SK-N-SH treated with all-trans-retinoic acid at 6 μM for 48 hours (cell line): ENCODE data around the gene RGS6.

ENCODE experiments used
- ATAC-seq: fragments of 200-7000 bp; cut with Tn5 transposase; 3 replicates; pipeline ENCODE4 v1.9.1; 2020; ENCODE audit warnings: mild to moderate bottlenecking, moderate library complexity
- BACH2 ChIP-seq: fragments of 250-450 bp; sonication (Bioruptor Pico); IDR thresholded peaks from 2 replicates; pipeline ENCODE4 v1.9.0; 2021; ENCODE audit warnings: mild to moderate bottlenecking, borderline replicate concordance
- CREB5 ChIP-seq: fragments of 250-450 bp; sonication (Bioruptor Pico); IDR thresholded peaks from 2 replicates; pipeline ENCODE4 v1.5.1; 2020; ENCODE audit warnings: low read depth, mild to moderate bottlenecking, moderate library complexity
- CSDC2 ChIP-seq: fragments of 250-450 bp; sonication (Bioruptor Pico); IDR thresholded peaks from 2 replicates; pipeline ENCODE4 v1.5.0; 2020; ENCODE audit warnings: mild to moderate bottlenecking, moderate library complexity
- ESRRG ChIP-seq: fragments of 250-450 bp; sonication (Bioruptor Pico); IDR thresholded peaks from 2 replicates; pipeline ENCODE4 v1.6.1; 2021; ENCODE audit warnings: mild to moderate bottlenecking
- GLIS3 ChIP-seq: fragments of 250-450 bp; sonication (Bioruptor Pico); IDR thresholded peaks from 2 replicates; pipeline ENCODE4 v1.5.0; 2020; ENCODE audit warnings: mild to moderate bottlenecking, moderate library complexity
- ISL1 ChIP-seq: fragments of 250-450 bp; sonication (Bioruptor Pico); IDR thresholded peaks from 2 replicates; pipeline ENCODE4 v2.1.2; 2022; ENCODE audit warnings: mild to moderate bottlenecking, moderate library complexity
- OSR1 ChIP-seq: fragments of 250-450 bp; sonication (Bioruptor Pico); IDR thresholded peaks from 2 replicates; pipeline ENCODE4 v1.8.0; 2022; ENCODE audit warnings: moderate library complexity, mild to moderate bottlenecking, inconsistent platforms
- POU6F1 ChIP-seq: fragments of 250-450 bp; sonication (Bioruptor Pico); IDR thresholded peaks from 2 replicates; pipeline ENCODE4 v1.8.0; 2021; ENCODE audit warnings: low read depth, mild to moderate bottlenecking, moderate library complexity, borderline replicate concordance
- PPARA ChIP-seq: fragments of 250-450 bp; sonication (Bioruptor Pico); IDR thresholded peaks from 2 replicates; pipeline ENCODE4 v1.5.0; 2020; ENCODE audit warnings: mild to moderate bottlenecking, borderline replicate concordance
- RARB ChIP-seq: fragments of 250-450 bp; sonication (Bioruptor Pico); IDR thresholded peaks from 2 replicates; pipeline ENCODE4 v1.8.0; 2021; ENCODE audit warnings: mild to moderate bottlenecking, moderate library complexity
- SNAI2 ChIP-seq: fragments of 250-450 bp; sonication (Bioruptor Pico); IDR thresholded peaks from 2 replicates; pipeline ENCODE4 v1.5.0; 2020; ENCODE audit warnings: mild to moderate bottlenecking, moderate library complexity
- TCF4 ChIP-seq: fragments of 250-450 bp; sonication (Bioruptor Pico); IDR thresholded peaks from 2 replicates; pipeline ENCODE4 v1.8.0; 2021; ENCODE audit warnings: mild to moderate bottlenecking, moderate library complexity, borderline replicate concordance
- TOX ChIP-seq: fragments of 250-450 bp; sonication (Bioruptor Pico); IDR thresholded peaks from 2 replicates; pipeline ENCODE4 v1.8.0; 2021; ENCODE audit warnings: mild to moderate bottlenecking, moderate library complexity, borderline replicate concordance
- TSHZ2 ChIP-seq: fragments of 250-450 bp; sonication (Bioruptor Pico); IDR thresholded peaks from 2 replicates; pipeline ENCODE4 v1.5.0; 2020; ENCODE audit warnings: mild to moderate bottlenecking, moderate library complexity
- ZC3H10 ChIP-seq: fragments of 250-450 bp; sonication (Bioruptor Pico); IDR thresholded peaks from 2 replicates; pipeline ENCODE4 v1.5.1; 2021; ENCODE audit warnings: mild to moderate bottlenecking, moderate library complexity
- ZFP3 ChIP-seq: fragments of 250-450 bp; sonication (Bioruptor Pico); IDR thresholded peaks from 2 replicates; pipeline ENCODE4 v1.5.0; 2020; ENCODE audit warnings: mild to moderate bottlenecking, moderate library complexity
- ZFP30 ChIP-seq: fragments of 450-650 bp; formaldehyde crosslinking; IDR thresholded peaks from 2 replicates; pipeline ENCODE4 v1.5.0; 2022; ENCODE audit warnings: mild to moderate bottlenecking, moderate library complexity
- ZNF565 ChIP-seq: fragments of 450-650 bp; formaldehyde crosslinking; conservative IDR thresholded peaks from 2 replicates; pipeline ENCODE4 v1.5.0; 2020; ENCODE audit warnings: low read depth, mild to moderate bottlenecking, moderate library complexity
- ZNF8 ChIP-seq: fragments of 450-650 bp; formaldehyde crosslinking; IDR thresholded peaks from 2 replicates; pipeline ENCODE4 v1.5.0; 2020; ENCODE audit warnings: mild to moderate bottlenecking, moderate library complexity
- TF ChIP-seq, protein P1 (sequence below): fragments of 250-450 bp; sonication (Bioruptor Pico); IDR thresholded peaks from 2 replicates; pipeline ENCODE4 v1.8.0; 2020; ENCODE audit warnings: mild to moderate bottlenecking, moderate library complexity, borderline replicate concordance

Gene RGS6

GRCh38 chr14:72495668-72496067, 563.4 kb downstream of the RGS6 start:
- no peak for ATAC-seq
- TF ChIP-seq ZNF565 (CRISPR knock-in tag), result no peak
- TF ChIP-seq TOX (CRISPR knock-in tag), result no peak
- TF ChIP-seq GLIS3, result no peak
- TF ChIP-seq RARB (CRISPR knock-in tag), result no peak
- no peak for TF ChIP-seq ZC3H10
- no peak for TF ChIP-seq SNAI2 (CRISPR knock-in tag)
- TF ChIP-seq BACH2 (CRISPR knock-in tag), result no peak
- TF ChIP-seq ISL1 (CRISPR knock-in tag), result no peak
- TF ChIP-seq POU6F1, result no peak
- TF ChIP-seq, protein P1, sequence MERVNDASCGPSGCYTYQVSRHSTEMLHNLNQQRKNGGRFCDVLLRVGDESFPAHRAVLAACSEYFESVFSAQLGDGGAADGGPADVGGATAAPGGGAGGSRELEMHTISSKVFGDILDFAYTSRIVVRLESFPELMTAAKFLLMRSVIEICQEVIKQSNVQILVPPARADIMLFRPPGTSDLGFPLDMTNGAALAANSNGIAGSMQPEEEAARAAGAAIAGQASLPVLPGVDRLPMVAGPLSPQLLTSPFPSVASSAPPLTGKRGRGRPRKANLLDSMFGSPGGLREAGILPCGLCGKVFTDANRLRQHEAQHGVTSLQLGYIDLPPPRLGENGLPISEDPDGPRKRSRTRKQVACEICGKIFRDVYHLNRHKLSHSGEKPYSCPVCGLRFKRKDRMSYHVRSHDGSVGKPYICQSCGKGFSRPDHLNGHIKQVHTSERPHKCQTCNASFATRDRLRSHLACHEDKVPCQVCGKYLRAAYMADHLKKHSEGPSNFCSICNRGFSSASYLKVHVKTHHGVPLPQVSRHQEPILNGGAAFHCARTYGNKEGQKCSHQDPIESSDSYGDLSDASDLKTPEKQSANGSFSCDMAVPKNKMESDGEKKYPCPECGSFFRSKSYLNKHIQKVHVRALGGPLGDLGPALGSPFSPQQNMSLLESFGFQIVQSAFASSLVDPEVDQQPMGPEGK (CRISPR knock-in tag), result no peak
- TF ChIP-seq CREB5 (CRISPR knock-in tag), result no peak
- TF ChIP-seq TCF4 (CRISPR knock-in tag), result no peak
- TF ChIP-seq OSR1 (CRISPR knock-in tag), result no peak
- TF ChIP-seq ZFP30, result no peak
- TF ChIP-seq ZNF8, result no peak
- no peak for TF ChIP-seq ESRRG (CRISPR knock-in tag)
- TF ChIP-seq CSDC2 (CRISPR knock-in tag), result no peak
- no peak for TF ChIP-seq PPARA (CRISPR knock-in tag)

GRCh38 chr14:72498646-72499045, 566.4 kb downstream of the RGS6 start:
- ATAC-seq, result no peak
- TF ChIP-seq TSHZ2 (CRISPR knock-in tag) (no peak), ESRRG (CRISPR knock-in tag) (no peak)

DNA sequence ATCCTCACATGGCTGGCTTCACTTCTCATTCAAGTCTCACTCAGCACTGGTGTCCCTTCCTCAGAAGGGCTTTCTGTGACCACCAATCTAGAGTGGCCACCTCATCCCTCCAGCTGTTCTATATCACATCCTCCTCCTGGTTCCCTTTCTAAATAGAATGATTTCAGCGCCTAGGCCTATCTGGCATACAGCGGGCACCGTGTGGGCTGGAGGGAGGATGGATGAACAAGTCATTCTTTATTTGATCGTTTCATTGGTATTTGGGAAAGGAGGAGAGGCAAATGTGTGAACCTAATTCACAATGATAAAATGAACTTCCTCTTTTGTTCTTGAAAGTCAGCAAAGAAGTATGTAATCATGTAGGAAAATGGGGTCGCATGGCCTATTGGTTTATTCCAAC, 567.5 kb downstream of the RGS6 start:
- no peak for TF ChIP-seq RARB (CRISPR knock-in tag)
- TF ChIP-seq CREB5 (CRISPR knock-in tag), result no peak
- no peak for TF ChIP-seq ZC3H10
- no peak for TF ChIP-seq POU6F1
- no peak for TF ChIP-seq TCF4 (CRISPR knock-in tag)
- TF ChIP-seq ZFP3 (CRISPR knock-in tag), result no peak
- no peak for TF ChIP-seq OSR1 (CRISPR knock-in tag)
- TF ChIP-seq CSDC2 (CRISPR knock-in tag), result no peak
- no peak for TF ChIP-seq ISL1 (CRISPR knock-in tag)
- no peak for TF ChIP-seq PPARA (CRISPR knock-in tag)
- no peak for TF ChIP-seq ZNF565 (CRISPR knock-in tag)
- TF ChIP-seq GLIS3, result no peak
- no peak for TF ChIP-seq BACH2 (CRISPR knock-in tag)
- no peak for ATAC-seq
